Measurements from ENCODE around the gene ADD1.

The ADD1 gene

DNA sequence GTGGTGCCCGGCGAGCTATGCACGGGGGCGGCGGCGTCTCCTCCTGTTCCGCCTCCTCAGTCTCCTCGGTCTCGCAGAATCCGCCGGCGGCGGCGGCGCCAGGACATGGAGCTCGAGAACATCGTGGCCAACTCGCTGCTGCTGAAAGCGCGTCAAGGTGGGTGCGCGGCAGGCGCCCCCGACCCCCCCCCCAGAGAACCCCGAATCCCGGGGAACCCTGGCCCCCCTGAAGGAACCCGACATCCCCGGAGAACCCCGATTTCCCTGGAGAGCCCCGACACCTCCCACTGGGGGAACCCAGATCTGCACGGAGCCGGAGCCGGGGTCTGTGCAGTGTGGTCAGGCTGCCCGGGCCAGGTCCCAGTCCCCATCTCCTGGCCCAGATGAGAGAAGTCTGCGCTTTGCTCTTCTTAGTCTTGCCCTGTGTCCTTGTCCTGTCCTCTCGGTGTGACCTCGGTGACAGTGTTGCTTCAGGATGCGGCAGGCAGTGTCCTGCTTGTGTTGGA, 120.4 kb downstream of the ADD1 start:
- DNase-seq (ENCODE audit: low spot score): no peak

DNA sequence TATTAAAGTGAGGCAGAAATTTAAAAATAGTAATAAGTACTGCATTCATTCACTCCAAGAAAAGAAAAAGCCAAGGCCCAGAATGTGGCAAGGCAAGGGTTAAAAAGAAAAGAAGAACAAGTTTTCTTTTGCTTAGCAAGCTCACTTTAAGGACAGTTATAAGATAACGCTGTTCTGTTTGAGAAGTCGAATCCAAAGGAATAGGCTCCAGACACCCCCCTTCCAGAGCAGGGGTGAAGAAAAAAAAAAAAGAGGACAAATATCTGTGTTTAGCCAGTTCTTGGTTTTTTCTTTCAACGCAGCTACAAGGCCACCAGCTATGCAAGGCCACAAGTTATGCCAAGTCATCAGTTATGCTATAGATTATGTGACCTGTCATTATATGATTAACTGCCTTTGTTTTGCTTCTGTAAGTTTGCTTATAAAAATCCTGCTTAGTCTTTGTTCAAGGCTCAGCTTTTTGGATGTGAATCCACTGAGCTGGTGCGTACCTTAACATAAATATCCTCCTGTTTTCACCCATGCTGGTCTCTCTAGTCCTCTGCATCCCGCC, 121.1 kb downstream of the ADD1 start:
- DNase-seq (ENCODE audit: low spot score): no peak

DNA sequence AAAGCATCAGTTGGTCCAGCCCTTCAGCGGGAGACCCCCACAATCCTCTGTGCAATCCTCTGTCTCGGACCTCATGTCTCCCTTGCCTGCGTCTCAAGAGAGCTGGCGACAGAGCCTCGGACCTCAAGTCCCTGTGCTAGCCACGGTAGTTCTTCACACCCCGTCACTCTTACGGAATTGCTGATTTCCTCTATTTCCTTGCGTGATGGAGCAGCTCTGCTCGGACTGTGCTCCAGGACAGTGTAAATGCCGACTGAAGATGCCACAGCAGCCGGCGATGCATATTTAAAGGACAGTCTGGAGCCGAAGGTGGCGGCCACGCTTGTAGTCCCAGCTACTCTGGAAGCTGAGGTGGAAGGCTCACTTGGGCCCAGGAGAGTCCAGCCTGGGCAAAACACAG, 121.6 kb downstream of the ADD1 start:
- no peak for DNase-seq (ENCODE audit: low spot score)

DNA sequence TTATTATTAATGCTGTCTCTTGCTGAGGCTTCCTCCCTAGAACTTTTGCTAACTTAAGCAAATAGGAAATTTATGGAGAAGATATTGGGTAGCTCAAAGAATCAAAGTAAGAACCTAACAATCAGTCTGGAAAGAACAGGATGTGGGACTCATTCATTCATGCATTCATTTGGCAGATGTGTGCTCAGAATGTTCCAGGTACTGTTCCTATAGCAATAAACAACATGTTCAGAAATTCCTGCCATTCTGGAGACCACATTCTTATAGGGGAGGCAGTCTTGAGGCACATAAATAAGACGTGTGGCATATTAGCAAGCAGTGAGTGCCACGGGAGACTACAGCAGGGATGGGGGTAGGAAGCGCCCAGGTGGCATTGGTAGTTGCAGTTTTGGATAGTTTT, 124.7 kb downstream of the ADD1 start:
- DNase-seq (ENCODE audit: low spot score): no peak

DNA sequence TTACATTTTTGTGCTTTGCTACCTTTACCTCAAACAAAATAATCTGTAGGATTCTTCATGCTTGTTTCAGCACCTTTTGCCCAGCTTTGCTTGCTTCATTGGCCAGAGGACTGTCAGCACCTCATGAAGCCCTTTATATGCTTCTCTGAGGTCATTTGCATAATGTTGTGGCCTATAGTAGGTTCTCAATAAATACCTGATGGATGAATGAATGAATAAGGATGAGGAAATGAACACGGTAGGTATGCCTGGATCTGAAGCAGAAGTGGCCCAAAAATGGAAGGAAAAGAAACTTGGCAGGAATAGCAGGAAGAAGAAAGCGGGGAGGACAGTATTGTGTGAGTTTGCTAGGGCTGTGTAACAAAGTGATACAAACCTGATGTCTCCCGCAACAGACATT, 127.6 kb downstream of the ADD1 start:
- DNase-seq (ENCODE audit: low spot score): no peak

DNA sequence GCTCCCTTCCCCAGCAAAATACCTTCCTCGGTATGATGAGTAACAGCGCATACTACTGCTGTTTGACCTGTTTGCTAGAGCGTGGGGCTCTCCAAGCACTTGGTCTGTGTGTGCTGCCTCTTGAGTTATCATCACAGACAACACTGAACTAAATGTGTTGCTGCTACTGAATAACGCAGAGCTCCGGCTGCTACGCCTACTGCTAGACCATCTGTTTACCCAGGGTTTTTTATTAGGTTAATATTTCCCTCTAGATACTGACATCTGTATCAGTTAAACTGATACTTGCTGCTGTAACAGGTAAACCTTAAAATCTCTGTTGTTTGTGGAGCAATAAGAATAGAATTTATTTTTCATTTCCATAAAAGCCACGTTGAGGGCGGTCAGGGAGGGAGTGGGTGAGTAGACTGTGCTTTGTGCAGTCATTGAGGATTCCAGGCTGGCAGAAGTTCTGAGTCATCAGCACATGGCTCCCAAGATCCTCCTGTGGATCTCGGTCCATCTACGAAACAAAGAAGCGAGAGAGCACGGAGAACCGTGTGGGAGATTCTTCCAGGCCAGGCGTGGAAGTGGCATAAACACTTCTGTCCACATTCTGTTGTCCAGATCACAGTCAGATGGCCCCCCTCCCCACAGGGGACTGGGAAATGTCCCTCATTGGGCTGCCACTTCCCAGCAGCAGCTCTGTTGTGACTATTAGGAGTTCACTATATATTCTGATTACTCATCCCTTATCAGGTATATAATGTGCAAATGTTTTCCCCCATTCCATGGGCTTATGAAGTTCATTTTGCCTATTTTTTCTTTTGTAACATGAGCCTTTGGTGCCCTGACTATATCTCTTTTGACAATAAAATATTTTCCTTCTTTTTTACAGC, 133.8 kb downstream of the ADD1 start:
- peak; percentile 45 for DNase-seq (ENCODE audit: low spot score)
